ENCODE results near the gene KIFC3. TPM values are rescaled to one million over a fixed set of nuclear protein-coding genes. Genes with fewer than 3 reads are reported as not detected.

KIFC3 gene
- total and polyA plus RNA-seq, 2 donors (not counting 1 experiment from before 2014, with no cell fraction given): 0.07 to 0.67 TPM

GRCh38 chr16:57804111-57804837 lies 2.0 kb upstream of the KIFC3 start:
- Mint-ChIP-seq H3K27me3 (peaks cover 56% of the 10 kb centered on the region), H3K27ac (no peak overlapping the region), H3K9me3 (ENCODE audit: insufficient read depth) (no peaks in the 10 kb centered on the region), H3K4me1 (peaks cover 29% of the 10 kb centered on the region), H3K4me3 (no peak overlapping the region)
- Histone ChIP-seq H3K27me3 (replicated peaks in 1 of 4; ENCODE audit: control extremely low read depth in 1 of 4, control insufficient read depth in 3 of 4, insufficient read depth in 4 of 4, low read length in 3 of 4) (peaks cover 0 to 50% (median 17%) of the 10 kb centered on the region in 4 experiments), H3K4me1 (ENCODE audit: control insufficient read depth in 2 of 2, insufficient read depth in 2 of 2, low read length in 2 of 2) (peaks cover 20 to 26% of the 10 kb centered on the region in 2 donors), H3K4me3 (ENCODE audit: control extremely low read depth in 1 of 5, extremely low read depth in 1 of 5, insufficient read depth in 1 of 5, low read depth in 2 of 5, low read length in 4 of 5) (no peak overlapping the region), H3K27ac (ENCODE audit: low read length in 2 of 2) (no peak overlapping the region), H3K9me3 (ENCODE audit: control extremely low read depth in 1 of 3, control insufficient read depth in 2 of 3, insufficient read depth in 1 of 3, low read length in 2 of 3) (peaks cover 0 to 7% (median 0%) of the 10 kb centered on the region in 3 donors), H3K9ac (ENCODE audit: low read length) (no peak overlapping the region), H3K79me2 (ENCODE audit: control insufficient read depth, insufficient read depth, low read length) (no peaks in the 10 kb centered on the region), H4K20me1 (ENCODE audit: control insufficient read depth, insufficient read depth, low read length, poor library complexity, severe bottlenecking) (no peaks in the 10 kb centered on the region), H3K36me3 (replicated peaks in 1 of 2; ENCODE audit: control extremely low read depth in 1 of 2, control insufficient read depth in 1 of 2, extremely low read depth in 1 of 2, insufficient read depth in 2 of 2, low read length in 1 of 2) (no peaks in the 10 kb centered on the region), H2AFZ (ENCODE audit: insufficient read depth, low read depth, low read length, poor library complexity, severe bottlenecking) (no peak overlapping the region), H3K4me2 (replicated peaks; ENCODE audit: low read depth, low read length, poor library complexity, severe bottlenecking) (no peak overlapping the region)
- ATAC-seq (ENCODE audit: low read depth) (no peak), DNase-seq (no peak)
- ChIA-PET POLR2A (no interaction called here), CTCF (no interaction called here)
- 96% methylated on average over 4 of the region's 5 CpGs for WGBS (ENCODE audit: insufficient coverage)
- intact Hi-C loops (cut with micrococcal nuclease): no loop called here
- no peak for TF ChIP-seq EZH2 (IDR thresholded peaks at IDR 0.05; ENCODE audit: borderline replicate concordance, insufficient read depth, low read depth, low read length, poor library complexity, severe bottlenecking)
- TF ChIP-seq, protein P1, sequence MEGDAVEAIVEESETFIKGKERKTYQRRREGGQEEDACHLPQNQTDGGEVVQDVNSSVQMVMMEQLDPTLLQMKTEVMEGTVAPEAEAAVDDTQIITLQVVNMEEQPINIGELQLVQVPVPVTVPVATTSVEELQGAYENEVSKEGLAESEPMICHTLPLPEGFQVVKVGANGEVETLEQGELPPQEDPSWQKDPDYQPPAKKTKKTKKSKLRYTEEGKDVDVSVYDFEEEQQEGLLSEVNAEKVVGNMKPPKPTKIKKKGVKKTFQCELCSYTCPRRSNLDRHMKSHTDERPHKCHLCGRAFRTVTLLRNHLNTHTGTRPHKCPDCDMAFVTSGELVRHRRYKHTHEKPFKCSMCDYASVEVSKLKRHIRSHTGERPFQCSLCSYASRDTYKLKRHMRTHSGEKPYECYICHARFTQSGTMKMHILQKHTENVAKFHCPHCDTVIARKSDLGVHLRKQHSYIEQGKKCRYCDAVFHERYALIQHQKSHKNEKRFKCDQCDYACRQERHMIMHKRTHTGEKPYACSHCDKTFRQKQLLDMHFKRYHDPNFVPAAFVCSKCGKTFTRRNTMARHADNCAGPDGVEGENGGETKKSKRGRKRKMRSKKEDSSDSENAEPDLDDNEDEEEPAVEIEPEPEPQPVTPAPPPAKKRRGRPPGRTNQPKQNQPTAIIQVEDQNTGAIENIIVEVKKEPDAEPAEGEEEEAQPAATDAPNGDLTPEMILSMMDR (IDR thresholded peaks at IDR 0.05): no peak
